ENCODE data around the gene FAM20B. TPM values are rescaled to one million over a fixed set of nuclear protein-coding genes. Genes with fewer than 3 reads are reported as not detected.
"Not testable (repeated sequence)": the region's sequence is repeated elsewhere in the genome, so short reads cannot be mapped to it uniquely, and the experiment has no call there.

Gene FAM20B
- total and polyA plus RNA-seq, 9 donors, result 19.0 to 62.0 (median 49.1) TPM

DNA sequence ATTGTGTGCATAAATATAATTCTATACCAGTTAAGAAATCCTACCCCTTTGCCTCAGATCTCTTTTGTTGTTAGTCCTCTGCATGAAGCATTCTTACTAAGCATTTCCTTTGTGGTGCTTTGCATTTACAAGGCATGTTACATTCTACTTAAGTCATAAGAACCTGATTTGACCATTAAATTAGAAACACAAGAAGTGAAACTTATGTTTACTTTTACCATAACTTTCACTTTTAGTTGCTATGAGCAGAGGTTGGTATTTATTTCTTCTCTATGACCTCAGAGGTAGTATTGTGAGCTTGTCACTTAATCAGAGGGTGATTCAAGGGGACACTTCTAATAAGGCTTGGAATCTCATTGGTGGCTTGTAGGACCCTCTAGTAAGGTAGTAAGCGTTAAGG lies 9.0 kb downstream of the FAM20B start:
- 89 to 100% (median 94%) methylated on average over 1 of the region's 1 CpG for WGBS, 3 donors
- Histone ChIP-seq H3K9me3 (no peaks in the 10 kb centered on the region), H3K4me3 (no peak overlapping the region), H3K4me1 (ENCODE audit: insufficient read depth) (peaks cover 17% of the 10 kb centered on the region), H3K27me3 (no peaks in the 10 kb centered on the region), H3K36me3 (no peaks in the 10 kb centered on the region), H3K27ac (no peak overlapping the region)
- intact Hi-C loops (cut with DNase I), result no loop called here
- TF ChIP-seq, protein P1, sequence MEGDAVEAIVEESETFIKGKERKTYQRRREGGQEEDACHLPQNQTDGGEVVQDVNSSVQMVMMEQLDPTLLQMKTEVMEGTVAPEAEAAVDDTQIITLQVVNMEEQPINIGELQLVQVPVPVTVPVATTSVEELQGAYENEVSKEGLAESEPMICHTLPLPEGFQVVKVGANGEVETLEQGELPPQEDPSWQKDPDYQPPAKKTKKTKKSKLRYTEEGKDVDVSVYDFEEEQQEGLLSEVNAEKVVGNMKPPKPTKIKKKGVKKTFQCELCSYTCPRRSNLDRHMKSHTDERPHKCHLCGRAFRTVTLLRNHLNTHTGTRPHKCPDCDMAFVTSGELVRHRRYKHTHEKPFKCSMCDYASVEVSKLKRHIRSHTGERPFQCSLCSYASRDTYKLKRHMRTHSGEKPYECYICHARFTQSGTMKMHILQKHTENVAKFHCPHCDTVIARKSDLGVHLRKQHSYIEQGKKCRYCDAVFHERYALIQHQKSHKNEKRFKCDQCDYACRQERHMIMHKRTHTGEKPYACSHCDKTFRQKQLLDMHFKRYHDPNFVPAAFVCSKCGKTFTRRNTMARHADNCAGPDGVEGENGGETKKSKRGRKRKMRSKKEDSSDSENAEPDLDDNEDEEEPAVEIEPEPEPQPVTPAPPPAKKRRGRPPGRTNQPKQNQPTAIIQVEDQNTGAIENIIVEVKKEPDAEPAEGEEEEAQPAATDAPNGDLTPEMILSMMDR (IDR thresholded peaks at IDR 0.05), result no peak
- TF ChIP-seq EP300 (IDR thresholded peaks at IDR 0.05) (no peak), POLR2A (IDR thresholded peaks at IDR 0.05) (no peak)
- DNase-seq, result no peak

DNA sequence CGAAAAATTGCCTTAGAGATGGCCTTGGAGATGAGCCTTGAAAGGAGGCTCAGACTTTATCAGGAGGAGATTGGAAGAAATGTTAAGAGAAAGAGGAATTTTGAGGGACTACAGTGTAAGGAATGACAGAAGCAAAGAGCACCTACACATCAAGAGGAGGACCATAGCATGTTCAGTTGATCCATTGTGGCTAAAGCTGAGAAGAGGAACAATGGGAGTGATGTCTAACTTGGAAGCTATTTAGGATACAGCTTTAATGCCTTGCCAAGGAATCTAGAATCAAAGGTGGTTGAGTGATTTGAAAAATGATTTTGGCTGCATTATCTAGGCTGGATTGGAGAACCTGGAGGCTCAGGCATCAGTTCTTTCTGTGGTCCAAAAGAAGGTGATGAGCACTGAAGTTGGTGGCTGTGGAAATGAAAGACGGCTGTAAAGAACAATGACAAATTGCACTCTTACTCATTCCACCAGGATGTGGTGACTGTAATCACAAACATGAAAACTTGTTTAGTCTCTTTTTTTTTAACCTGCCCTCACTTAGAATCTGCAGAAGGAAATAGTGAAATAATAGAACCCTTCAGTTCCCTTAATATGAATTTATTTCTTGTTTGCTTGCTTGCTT lies 11.3 kb downstream of the FAM20B start:
- Histone ChIP-seq H3K4me1 (ENCODE audit: insufficient read depth) (peaks cover 15% of the 10 kb centered on the region), H3K27me3 (no peaks in the 10 kb centered on the region), H3K9me3 (no peaks in the 10 kb centered on the region), H3K27ac (no peak overlapping the region), H3K36me3 (no peaks in the 10 kb centered on the region), H3K4me3 (no peak overlapping the region)
- TF ChIP-seq POLR2A (IDR thresholded peaks at IDR 0.05) (no peak), EP300 (IDR thresholded peaks at IDR 0.05) (no peak)
- TF ChIP-seq, protein P1 (IDR thresholded peaks at IDR 0.05), result no peak
- WGBS, 3 donors, result 72 to 77% (median 75%) methylated on average over 2 of the region's 2 CpGs
- no peak for DNase-seq
- intact Hi-C loops (cut with DNase I), result no loop called here

DNA sequence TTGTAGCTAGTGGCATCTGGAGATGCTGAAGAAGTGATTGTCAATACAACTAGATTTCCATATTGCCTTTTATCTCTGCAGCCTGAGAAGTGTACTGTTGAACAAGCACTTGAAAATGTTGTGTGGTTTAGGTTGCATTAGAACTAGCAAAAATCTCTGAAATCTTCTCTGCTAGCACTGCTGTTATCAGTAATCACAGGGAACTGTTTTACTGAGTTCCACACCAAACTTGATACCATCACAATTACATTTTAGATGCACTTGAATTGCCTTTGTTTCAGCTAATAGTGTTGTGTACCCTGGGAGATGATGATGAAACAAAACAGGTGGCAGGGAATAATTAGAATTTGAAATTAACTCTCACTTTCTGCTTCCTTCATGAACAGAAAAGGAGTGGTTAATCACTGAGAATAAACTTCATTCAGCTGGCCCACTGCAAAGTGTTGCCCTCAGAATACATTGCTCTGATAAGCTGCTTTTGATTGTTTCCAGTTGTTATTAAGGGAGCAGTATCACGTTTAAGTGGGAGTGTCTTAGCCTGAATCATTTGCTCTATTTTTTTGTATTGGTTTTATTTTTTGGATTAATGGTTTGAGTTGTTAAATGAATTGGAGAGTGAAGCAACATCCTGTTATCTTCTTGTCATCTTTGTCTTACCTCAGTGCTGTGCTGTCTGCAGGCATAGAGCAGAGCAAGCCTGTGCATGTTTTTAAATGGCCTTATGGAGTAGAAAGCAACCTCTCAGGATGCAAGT lies 13.0 kb downstream of the FAM20B start:
- intact Hi-C loops (cut with DNase I), result no loop called here
- Histone ChIP-seq H3K9me3 (no peaks in the 10 kb centered on the region), H3K4me3 (no peak overlapping the region), H3K4me1 (ENCODE audit: insufficient read depth) (peaks cover 15% of the 10 kb centered on the region), H3K36me3 (no peaks in the 10 kb centered on the region), H3K27ac (no peak overlapping the region), H3K27me3 (no peaks in the 10 kb centered on the region)
- no peak for TF ChIP-seq EP300 (IDR thresholded peaks at IDR 0.05)
- no peak for TF ChIP-seq POLR2A (IDR thresholded peaks at IDR 0.05)
- TF ChIP-seq, protein P1 (IDR thresholded peaks at IDR 0.05), result no peak
- 10 to 16% (median 11%) methylated on average over 1 of the region's 1 CpG for WGBS, 3 donors
- DNase-seq, result no peak

DNA sequence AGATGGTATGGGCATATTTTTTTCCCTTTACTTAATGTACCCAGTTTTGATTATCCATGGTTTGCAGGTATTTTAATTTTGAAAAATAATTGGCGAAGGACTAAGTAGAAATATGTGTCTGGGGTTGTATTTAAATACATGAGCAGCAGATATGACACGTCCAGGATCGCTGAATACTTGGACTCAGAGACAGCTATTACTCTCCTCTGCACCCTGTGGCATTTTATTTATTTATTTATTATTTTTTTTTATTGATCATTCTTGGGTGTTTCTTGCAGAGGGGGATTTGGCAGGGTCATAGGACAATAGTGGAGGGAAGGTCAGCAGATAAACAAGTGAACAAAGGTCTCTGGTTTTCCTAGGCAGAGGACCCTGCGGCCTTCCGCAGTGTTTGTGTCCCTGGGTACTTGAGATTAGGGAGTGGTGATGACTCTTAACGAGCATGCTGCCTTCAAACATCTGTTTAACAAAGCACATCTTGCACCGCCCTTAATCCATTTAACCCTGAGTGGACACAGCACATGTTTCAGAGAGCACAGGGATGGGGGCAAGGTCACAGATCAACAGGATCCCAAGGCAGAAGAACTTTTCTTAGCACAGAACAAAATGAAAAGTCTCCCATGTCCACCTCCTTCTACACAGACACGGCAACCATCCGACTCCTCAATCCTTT lies 13.9 kb downstream of the FAM20B start:
- H3K27ac ChIP-seq; H3K9me3 ChIP-seq; H3K4me3 ChIP-seq; DNase-seq; H3K36me3 ChIP-seq; H3K27me3 ChIP-seq; H3K4me1 ChIP-seq (ENCODE audit: insufficient read depth); intact Hi-C loops (cut with DNase I): not testable (repeated sequence)
- 85 to 92% (median 88%) methylated on average over 6 to 9 of the region's 9 CpGs for WGBS, 3 donors

DNA sequence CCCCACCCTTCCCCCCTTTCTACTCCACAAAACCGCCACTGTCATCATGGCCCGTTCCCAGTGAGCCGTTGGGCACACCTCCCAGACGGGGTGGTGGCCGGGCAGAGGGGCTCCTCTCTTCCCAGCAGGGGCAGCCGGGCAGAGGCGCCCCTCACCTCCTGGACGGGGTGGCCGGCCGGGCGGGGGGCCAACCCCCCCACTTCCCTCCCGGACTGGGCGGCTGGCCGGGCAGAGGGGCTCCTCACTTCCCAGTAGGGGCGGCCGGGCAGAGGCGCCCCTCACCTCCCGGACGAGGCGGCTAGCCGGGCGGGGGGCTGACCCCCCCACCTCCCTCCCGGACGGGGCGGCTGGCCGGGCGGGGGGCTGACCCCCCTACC lies 14.5 kb downstream of the FAM20B start:
- DNase-seq; H3K4me1 ChIP-seq (ENCODE audit: insufficient read depth); H3K4me3 ChIP-seq; intact Hi-C loops (cut with DNase I); H3K27ac ChIP-seq; H3K9me3 ChIP-seq; H3K27me3 ChIP-seq; H3K36me3 ChIP-seq: not testable (repeated sequence)
- WGBS, 3 donors, result 91 to 96% (median 92%) methylated on average over 11 to 27 of the region's 27 CpGs
